GM19025 (cell line): ENCODE measurements around the gene GBF1.
A peak's percentile ranks its signal among the peaks of the same experiment; 100 is the strongest.
"Not testable (repeated sequence)": the region's sequence is repeated elsewhere in the genome, so short reads cannot be mapped to it uniquely, and the experiment has no call there.

Source experiments
- ATAC-seq: cut with Tn5 transposase; IDR thresholded peaks from one replicate; pipeline ENCODE4 v1.9.1; 2021; ENCODE audit warnings: mild to moderate bottlenecking, low read depth, moderate library complexity; ENCODE audit not compliant: unreplicated experiment

Gene GBF1

GRCh38 chr10:102230861-102231356 lies 14.4 kb upstream of the GBF1 start:
- no peak for ATAC-seq

- no peak for ATAC-seq
These were observed 13.7 kb upstream of the GBF1 start for GRCh38 chr10:102231357-102232318.

GRCh38 chr10:102233997-102234396 lies 11.3 kb upstream of the GBF1 start:
- no peak for ATAC-seq

GRCh38 chr10:102234888-102235597 lies 10.3 kb upstream of the GBF1 start:
- ATAC-seq, result no peak

GRCh38 chr10:102235598-102235920 lies 9.8 kb upstream of the GBF1 start:
- ATAC-seq, result no peak

GRCh38 chr10:102236006-102236405 lies 9.3 kb upstream of the GBF1 start:
- no peak for ATAC-seq

GRCh38 chr10:102237711-102238252 lies 7.5 kb upstream of the GBF1 start:
- ATAC-seq, result no peak

GRCh38 chr10:102240467-102241031 lies 4.8 kb upstream of the GBF1 start:
- no peak for ATAC-seq

GRCh38 chr10:102241032-102241443 lies 4.3 kb upstream of the GBF1 start:
- ATAC-seq, result no peak

- ATAC-seq, result peak; percentile 38
These were observed 3.8 kb upstream of the GBF1 start, which contains the start of gene PITX3 for GRCh38 chr10:102241444-102242117. Gene PITX3, minus strand, starts transcription at chr10:102241512. Its CDS starts 9,432 bp downstream, at chr10:102232080.

- ATAC-seq, result no peak
These were observed 3.2 kb upstream of the GBF1 start for GRCh38 chr10:102242118-102242485.

- no peak for ATAC-seq
These were observed 2.0 kb upstream of the GBF1 start for GRCh38 chr10:102243309-102243708.

- no peak for ATAC-seq
These were observed 560 bp downstream of the GBF1 start for GRCh38 chr10:102245932-102246251.

- no peak for ATAC-seq
These were observed 929 bp downstream of the GBF1 start for GRCh38 chr10:102246261-102246660.

- ATAC-seq, result no peak
These were observed 2.4 kb downstream of the GBF1 start for GRCh38 chr10:102247734-102248133.

- ATAC-seq, result not testable (repeated sequence)
These were observed 7.2 kb downstream of the GBF1 start for GRCh38 chr10:102252508-102252907.

GRCh38 chr10:102254426-102254825 lies 9.1 kb downstream of the GBF1 start:
- ATAC-seq, result no peak

GRCh38 chr10:102255404-102255803 lies 10.1 kb downstream of the GBF1 start:
- ATAC-seq, result no peak

GRCh38 chr10:102261196-102261595 lies 15.9 kb downstream of the GBF1 start:
- no peak for ATAC-seq

GRCh38 chr10:102261842-102262241 lies 16.5 kb downstream of the GBF1 start:
- ATAC-seq, result no peak
